Nephron (organoid): Measurements from ENCODE around the gene TRAP1.
A peak's percentile ranks its signal among the peaks of the same experiment; 100 is the strongest.

ENCODE experiments used
- H3K27ac Mint-ChIP-seq, 3 experiments: 2 replicates each; pipeline ENCODE4 v1.8.0; 2020; ENCODE audit warnings: mixed read lengths in 3 of 3, mild to moderate bottlenecking in 2 of 3, moderate library complexity in 1 of 3
- H3K27me3 Mint-ChIP-seq: 2 replicates; pipeline ENCODE4 v1.8.0; 2021; ENCODE audit warnings: low read depth, mild to moderate bottlenecking, moderate library complexity, mixed read lengths
- H3K36me3 Mint-ChIP-seq: 2 replicates; pipeline ENCODE4 v1.8.0; 2020; ENCODE audit warnings: low read depth, mixed read lengths
- H3K4me1 Mint-ChIP-seq: 2 replicates; pipeline ENCODE4 v1.8.0; 2020; ENCODE audit warnings: mixed read lengths
- H3K4me3 Mint-ChIP-seq, 3 experiments: 2 replicates each; pipeline ENCODE4 v1.8.0; 2020; ENCODE audit warnings: mild to moderate bottlenecking in 3 of 3, mixed read lengths in 3 of 3, moderate library complexity in 2 of 3
- H3K9me3 Mint-ChIP-seq: 2 replicates; pipeline ENCODE4 v1.8.0; 2020; ENCODE audit warnings: mixed read lengths
- CTCF ChIP-seq, 3 experiments: fragments of 200-600 bp; sonication (generic); IDR thresholded peaks; one replicate each; pipeline ENCODE4 v1.5.0; 2021; ENCODE audit warnings: antibody characterized with exemption in 3 of 3; ENCODE audit not compliant: unreplicated experiment in 3 of 3

TRAP1 gene

GRCh38 chr16:3717235-3718018 lies at the start of gene TRAP1:
TSS of gene TRAP1 (minus strand) at chr16:3717524. CDS start at chr16:3717508, 16 bp downstream.
- H3K27me3 Mint-ChIP-seq: no peaks in the 10 kb centered on the region
- H3K36me3 Mint-ChIP-seq: peaks cover 19% of the 10 kb centered on the region
- TF ChIP-seq CTCF (IDR thresholded peaks at IDR 0.05; ENCODE audit: unreplicated experiment in 3 of 3): no peak
- H3K9me3 Mint-ChIP-seq: no peaks in the 10 kb centered on the region
- peak within 1 kb of the TSS; percentile 79 to 91 (median 85) for H3K27ac Mint-ChIP-seq
- peaks cover 16% of the 10 kb centered on the region for H3K4me1 Mint-ChIP-seq
- H3K4me3 Mint-ChIP-seq: peak within 1 kb of the TSS; percentile 89 to 91 (median 90)

GRCh38 chr16:3766177-3766576 lies 48.9 kb upstream of the TRAP1 start:
- Mint-ChIP-seq H3K9me3 (no peaks in the 10 kb centered on the region), H3K27ac (no peak overlapping the region), H3K27me3 (no peaks in the 10 kb centered on the region), H3K4me3 (no peak overlapping the region), H3K4me1 (no peaks in the 10 kb centered on the region), H3K36me3 (peaks cover 78% of the 10 kb centered on the region)
- TF ChIP-seq CTCF (IDR thresholded peaks at IDR 0.05; ENCODE audit: unreplicated experiment in 3 of 3): no peak

- no peaks in the 10 kb centered on the region for H3K27me3 Mint-ChIP-seq
- H3K36me3 Mint-ChIP-seq: peaks cover 65% of the 10 kb centered on the region
- no peak overlapping the region for H3K27ac Mint-ChIP-seq
- no peaks in the 10 kb centered on the region for H3K4me1 Mint-ChIP-seq
- H3K4me3 Mint-ChIP-seq: no peak overlapping the region
- H3K9me3 Mint-ChIP-seq: no peaks in the 10 kb centered on the region
- no peak for TF ChIP-seq CTCF (IDR thresholded peaks at IDR 0.05; ENCODE audit: unreplicated experiment in 3 of 3)
Observed at GRCh38 chr16:3764409-3764808, 47.1 kb upstream of the TRAP1 start.

GRCh38 chr16:3762107-3762750 lies 44.9 kb upstream of the TRAP1 start:
- peaks cover 67% of the 10 kb centered on the region for H3K36me3 Mint-ChIP-seq
- H3K4me1 Mint-ChIP-seq: no peaks in the 10 kb centered on the region
- no peak overlapping the region for H3K4me3 Mint-ChIP-seq
- no peak for TF ChIP-seq CTCF (IDR thresholded peaks at IDR 0.05; ENCODE audit: unreplicated experiment in 3 of 3)
- no peak overlapping the region for H3K27ac Mint-ChIP-seq
- H3K27me3 Mint-ChIP-seq: no peaks in the 10 kb centered on the region
- no peaks in the 10 kb centered on the region for H3K9me3 Mint-ChIP-seq

GRCh38 chr16:3761375-3762106 lies 44.2 kb upstream of the TRAP1 start:
- Mint-ChIP-seq H3K4me1 (no peaks in the 10 kb centered on the region), H3K27me3 (no peaks in the 10 kb centered on the region), H3K4me3 (no peak overlapping the region), H3K9me3 (no peaks in the 10 kb centered on the region), H3K27ac (no peak overlapping the region), H3K36me3 (peaks cover 67% of the 10 kb centered on the region)
- no peak for TF ChIP-seq CTCF (IDR thresholded peaks at IDR 0.05; ENCODE audit: unreplicated experiment in 3 of 3)
